ENCODE data around the gene TSPAN2. TPM values are rescaled to one million over a fixed set of nuclear protein-coding genes. Genes with fewer than 3 reads are reported as not detected.

The TSPAN2 gene
- polyA plus RNA-seq, 1 of the 3 experiments (the other 2 are of a cell fraction), result 0.23 TPM

DNA sequence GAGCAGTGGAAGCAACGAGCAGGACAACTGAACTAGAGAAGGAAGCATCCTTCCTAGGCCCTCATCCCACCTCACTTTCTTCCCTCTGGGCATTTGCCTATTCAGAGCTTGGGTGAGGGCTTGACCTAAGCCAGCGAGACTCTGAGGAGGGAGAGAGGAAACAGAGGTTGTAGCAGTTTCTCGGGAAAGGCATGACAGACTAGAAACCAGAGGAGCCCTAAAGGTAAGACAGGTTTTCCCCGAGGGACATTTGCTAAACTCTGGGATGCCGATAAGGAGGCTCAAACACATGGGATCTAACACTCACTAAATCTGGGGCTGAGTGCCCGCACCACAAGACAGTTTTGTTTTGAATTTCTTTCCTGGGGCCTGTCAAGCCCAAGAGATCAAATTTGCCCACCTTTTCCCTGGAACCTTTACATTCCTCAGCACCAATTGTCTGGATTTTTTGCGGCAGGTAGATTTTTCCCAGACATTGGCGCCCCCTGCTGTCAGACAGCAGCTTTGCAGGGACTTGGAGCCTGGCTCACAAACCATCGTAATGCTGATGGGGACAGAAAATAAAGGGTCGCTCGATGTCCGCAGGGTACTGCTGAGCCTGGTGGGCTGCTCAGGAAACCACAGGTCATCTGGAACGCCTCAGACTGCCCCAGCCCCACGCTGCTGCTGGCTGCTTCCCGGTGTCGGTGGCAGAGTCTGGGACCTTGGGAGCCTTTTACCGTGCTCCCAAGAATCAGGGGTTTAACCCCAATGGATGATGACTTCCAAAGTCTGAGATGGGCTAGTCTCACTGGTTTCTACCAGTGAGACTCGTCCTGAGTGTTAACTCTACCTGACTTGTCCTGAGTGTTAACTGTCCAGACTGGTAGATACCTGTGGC is 23.4 kb upstream of the TSPAN2 start (continued):
- no peak for TF ChIP-seq GATA2 (CRISPR knock-in tag; IDR thresholded peaks at IDR 0.05)

DNA sequence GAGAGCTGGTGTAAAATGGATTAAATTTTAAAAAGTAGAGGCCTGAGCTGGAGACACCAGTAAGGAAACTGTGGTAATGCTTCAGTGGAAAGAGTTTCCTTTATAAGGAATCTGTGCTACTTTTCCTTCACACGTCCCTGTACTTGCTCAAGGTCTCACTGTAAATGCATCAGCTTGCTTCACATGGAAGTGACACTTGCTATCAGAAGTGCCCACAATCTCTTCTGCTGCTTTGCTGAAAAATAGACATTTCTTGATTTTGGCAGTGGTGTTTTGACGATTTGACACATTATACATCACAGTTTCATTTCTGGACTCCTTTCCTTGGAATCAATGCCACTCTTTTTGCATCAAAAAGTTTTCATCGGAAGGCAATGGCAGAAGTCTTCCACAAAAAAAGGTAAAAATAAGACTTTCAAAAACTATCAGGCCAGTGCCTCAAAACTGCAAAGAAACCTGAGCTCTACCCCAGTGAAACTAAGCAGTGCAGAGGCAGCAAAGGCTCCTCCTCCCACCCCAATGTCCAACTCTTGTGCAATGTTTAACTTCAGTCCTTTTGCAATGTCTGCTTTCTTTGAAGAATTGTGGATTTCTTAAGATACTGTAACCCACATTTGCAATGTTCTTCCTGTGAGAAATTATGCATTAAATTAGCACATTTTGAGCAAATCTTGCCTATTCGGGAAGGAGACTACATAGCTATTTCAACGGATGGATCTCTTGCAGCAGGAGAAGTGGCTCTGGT is 18.4 kb upstream of the TSPAN2 start:
- Histone ChIP-seq H3K9ac (no peak overlapping the region), H4K20me1 (ENCODE audit: insufficient read depth) (no peaks in the 10 kb centered on the region), H3K79me2 (ENCODE audit: insufficient read depth) (no peaks in the 10 kb centered on the region), H3F3A (replicated peaks; ENCODE audit: insufficient read depth) (no peaks in the 10 kb centered on the region), H3K27ac (ENCODE audit: low read depth in 2 of 2, low read length in 1 of 2) (no peak overlapping the region), H2AFZ (ENCODE audit: low read depth) (no peak overlapping the region), H3K36me3 (replicated peaks in 1 of 2; ENCODE audit: control insufficient read depth in 1 of 2, insufficient read depth in 2 of 2, low read length in 1 of 2) (no peaks in the 10 kb centered on the region), H3K4me1 (ENCODE audit: control insufficient read depth in 1 of 2, insufficient read depth in 2 of 2, low read depth in 1 of 2, low read length in 1 of 2) (peaks cover 0 to 2% of the 10 kb centered on the region in 2 experiments; a peak in 1 of 4 replicates), H3K4me2 (no peak overlapping the region), H3K9me3 (no peaks in the 10 kb centered on the region), H3K4me3 (ENCODE audit: low read depth in 2 of 2, low read length in 1 of 2) (no peak overlapping the region), H3K27me3 (ENCODE audit: insufficient read depth) (no peaks in the 10 kb centered on the region), H3K9me2 (no peaks in the 10 kb centered on the region)
- DNase-seq, result no peak
- TF ChIP-seq MAX (IDR thresholded peaks at IDR 0.05; ENCODE audit: low read depth) (no peak), FOSL2 (IDR thresholded peaks at IDR 0.05; ENCODE audit: borderline replicate concordance, low read depth) (no peak), TAF1 (IDR thresholded peaks at IDR 0.05; ENCODE audit: borderline replicate concordance, low read depth, low read length) (no peak), NFIC (IDR thresholded peaks at IDR 0.05; ENCODE audit: borderline replicate concordance) (no peak), POLR2AphosphoS5 (IDR thresholded peaks at IDR 0.05; ENCODE audit: low read depth, low read length) (no peak), TEAD4 (IDR thresholded peaks at IDR 0.05; ENCODE audit: borderline replicate concordance, insufficient read depth) (no peak)
- TF ChIP-seq, protein P1, sequence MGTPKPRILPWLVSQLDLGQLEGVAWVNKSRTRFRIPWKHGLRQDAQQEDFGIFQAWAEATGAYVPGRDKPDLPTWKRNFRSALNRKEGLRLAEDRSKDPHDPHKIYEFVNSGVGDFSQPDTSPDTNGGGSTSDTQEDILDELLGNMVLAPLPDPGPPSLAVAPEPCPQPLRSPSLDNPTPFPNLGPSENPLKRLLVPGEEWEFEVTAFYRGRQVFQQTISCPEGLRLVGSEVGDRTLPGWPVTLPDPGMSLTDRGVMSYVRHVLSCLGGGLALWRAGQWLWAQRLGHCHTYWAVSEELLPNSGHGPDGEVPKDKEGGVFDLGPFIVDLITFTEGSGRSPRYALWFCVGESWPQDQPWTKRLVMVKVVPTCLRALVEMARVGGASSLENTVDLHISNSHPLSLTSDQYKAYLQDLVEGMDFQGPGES (IDR thresholded peaks at IDR 0.05; ENCODE audit: low read depth, low read length), result no peak
- WGBS (ENCODE audit: low lambda C conversion rate), result 68% methylated on average over 5 of the region's 5 CpGs
- POLR2A ChIA-PET, result no interaction called here
- CTCF ChIA-PET, result interaction anchor here (0.7 to 1.8 kb wide), 3 partner anchors 18 to 488 kb away, joined by 3 to 5 read pairs (median 3); partner anchors contain the start of gene TSPAN2

DNA sequence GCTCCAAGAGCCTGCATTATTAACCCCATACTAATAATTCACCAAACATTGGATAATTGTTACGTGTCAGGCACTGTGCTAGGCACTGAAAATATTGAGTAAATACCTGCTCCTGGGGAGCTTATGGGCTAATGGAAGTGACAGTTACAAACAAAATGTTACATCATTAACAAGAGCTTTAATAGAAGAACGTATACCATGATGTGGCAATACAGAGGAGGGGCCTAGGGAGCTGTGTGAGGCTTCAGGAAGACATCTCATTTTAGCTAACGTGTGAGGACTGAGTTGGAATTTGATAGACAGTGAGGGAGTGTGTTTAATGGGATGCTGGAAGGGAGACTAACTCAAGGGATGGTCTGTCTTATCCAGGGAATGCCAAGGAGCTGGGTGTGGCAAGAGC is 16.5 kb upstream of the TSPAN2 start:
- Histone ChIP-seq H3K27ac (ENCODE audit: low read depth in 2 of 2, low read length in 1 of 2) (no peak overlapping the region), H3F3A (replicated peaks; ENCODE audit: insufficient read depth) (no peaks in the 10 kb centered on the region), H3K79me2 (ENCODE audit: insufficient read depth) (no peaks in the 10 kb centered on the region), H3K9me2 (no peaks in the 10 kb centered on the region), H2AFZ (ENCODE audit: low read depth) (no peak overlapping the region), H3K27me3 (ENCODE audit: insufficient read depth) (no peaks in the 10 kb centered on the region), H3K4me2 (no peak overlapping the region), H3K36me3 (replicated peaks in 1 of 2; ENCODE audit: control insufficient read depth in 1 of 2, insufficient read depth in 2 of 2, low read length in 1 of 2) (no peaks in the 10 kb centered on the region), H4K20me1 (ENCODE audit: insufficient read depth) (no peaks in the 10 kb centered on the region), H3K9me3 (no peaks in the 10 kb centered on the region), H3K9ac (no peak overlapping the region), H3K4me1 (ENCODE audit: control insufficient read depth in 1 of 2, insufficient read depth in 2 of 2, low read depth in 1 of 2, low read length in 1 of 2) (no peaks in the 10 kb centered on the region), H3K4me3 (ENCODE audit: low read depth in 2 of 2, low read length in 1 of 2) (no peak overlapping the region)
- no peak for DNase-seq
- WGBS (ENCODE audit: low lambda C conversion rate), result 52% methylated on average over 3 of the region's 3 CpGs
- ChIA-PET CTCF (interaction anchor here (1.8 kb wide), 1 partner anchor 16 kb away, joined by 5 read pairs; the partner anchor contains the start of gene TSPAN2), POLR2A (no interaction called here)
- TF ChIP-seq NRF1 (IDR thresholded peaks at IDR 0.05; ENCODE audit: low read depth, low read length) (no peak), FOSL2 (IDR thresholded peaks at IDR 0.05; ENCODE audit: borderline replicate concordance, low read depth) (no peak), RXRA (IDR thresholded peaks at IDR 0.05; ENCODE audit: borderline replicate concordance, low read depth) (no peak), MXI1 (IDR thresholded peaks at IDR 0.05; ENCODE audit: low read depth, low read length) (no peak), POLR2AphosphoS5 (IDR thresholded peaks at IDR 0.05; ENCODE audit: low read depth, low read length) (no peak), CHD2 (IDR thresholded peaks at IDR 0.05; ENCODE audit: low read length, partially characterized antibody) (no peak), FOXJ3 (CRISPR knock-in tag; IDR thresholded peaks at IDR 0.05) (no peak), ELF1 (IDR thresholded peaks at IDR 0.05) (no peak), SMC3 (IDR thresholded peaks at IDR 0.05; ENCODE audit: low read depth, low read length) (no peak), GABPA (IDR thresholded peaks at IDR 0.05; ENCODE audit: low read depth) (no peak), SIN3A (IDR thresholded peaks at IDR 0.05; ENCODE audit: borderline replicate concordance, low read depth, low read length) (no peak), MEF2A (IDR thresholded peaks at IDR 0.05; ENCODE audit: borderline replicate concordance, low read depth) (no peak), NFIC (IDR thresholded peaks at IDR 0.05; ENCODE audit: borderline replicate concordance) (no peak)
